ENCODE measurements around the gene ERI3. TPM values are rescaled to one million over a fixed set of nuclear protein-coding genes. Genes with fewer than 3 reads are reported as not detected.

ERI3 gene
- total RNA-seq, 1 experiment from 2014 or later, result 83.3 TPM

DNA sequence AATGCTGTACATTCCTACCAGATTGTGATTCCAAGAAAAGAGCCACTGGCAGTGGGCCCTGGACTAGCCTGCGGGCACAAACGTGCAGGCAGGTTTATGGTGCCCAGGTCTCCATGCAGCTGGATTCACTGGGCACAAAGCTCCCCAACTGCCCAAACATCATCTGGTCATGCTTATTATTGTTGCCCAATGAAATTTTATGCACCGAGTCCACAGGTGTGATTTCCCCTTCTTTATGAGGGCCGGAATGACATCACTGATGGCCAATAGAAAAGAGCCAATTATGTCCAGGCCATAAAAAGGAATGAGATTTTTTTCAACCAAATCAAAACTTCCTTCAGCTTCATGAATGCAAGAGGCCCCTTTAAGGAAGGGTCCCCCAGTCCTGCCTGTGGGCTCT lies 66.2 kb downstream of the ERI3 start:
- ATAC-seq, result no peak
- CTCF ChIA-PET, result no interaction called here
- H3K27ac ChIP-seq (ENCODE audit: low read length), result no peak overlapping the region
- no peak overlapping the region for H3K4me3 ChIP-seq (ENCODE audit: low read depth in 2 of 2, low read length in 2 of 2)
- no peak for DNase-seq (ENCODE audit: low read depth, low spot score)
- in situ Hi-C loops (cut with HindIII; ENCODE audit: low pct_unique_long_range_greater_than_20kb, low sequenced_read_pairs) (no loop called here), intact Hi-C loops (cut with micrococcal nuclease; ENCODE audit: unreplicated experiment) (no loop called here)
- no TSS peak for BruUV-seq (replicated peaks)
- no peaks in the 10 kb centered on the region for H3K27me3 ChIP-seq (ENCODE audit: control insufficient read depth, insufficient read depth, low read length)
- H3K36me3 ChIP-seq (ENCODE audit: control insufficient read depth, insufficient read depth, low read length), result no peaks in the 10 kb centered on the region; the same call in 1 of the 2 replicates
- peaks cover 4% of the 10 kb centered on the region; the same call in 1 of the 2 replicates for H3K4me1 ChIP-seq (ENCODE audit: control insufficient read depth, insufficient read depth, low read length)
- POLR2A ChIA-PET, result no interaction called here
- TF ChIP-seq REST (IDR thresholded peaks at IDR 0.05; ENCODE audit: insufficient read depth in 1 of 2, low read depth in 2 of 2, low read length in 1 of 2) (no peak), TCF7L2 (IDR thresholded peaks at IDR 0.05; ENCODE audit: low read depth, low read length) (no peak), POLR2AphosphoS5 (IDR thresholded peaks at IDR 0.05; ENCODE audit: low read depth, low read length) (no peak), CTCF (IDR thresholded peaks at IDR 0.05) (no peak), SIN3A (IDR thresholded peaks at IDR 0.05; ENCODE audit: borderline replicate concordance, insufficient read depth, low read depth, low read length) (no peak)
- H3K9me3 ChIP-seq (ENCODE audit: control insufficient read depth, insufficient read depth, low read depth, low read length), result no peaks in the 10 kb centered on the region

DNA sequence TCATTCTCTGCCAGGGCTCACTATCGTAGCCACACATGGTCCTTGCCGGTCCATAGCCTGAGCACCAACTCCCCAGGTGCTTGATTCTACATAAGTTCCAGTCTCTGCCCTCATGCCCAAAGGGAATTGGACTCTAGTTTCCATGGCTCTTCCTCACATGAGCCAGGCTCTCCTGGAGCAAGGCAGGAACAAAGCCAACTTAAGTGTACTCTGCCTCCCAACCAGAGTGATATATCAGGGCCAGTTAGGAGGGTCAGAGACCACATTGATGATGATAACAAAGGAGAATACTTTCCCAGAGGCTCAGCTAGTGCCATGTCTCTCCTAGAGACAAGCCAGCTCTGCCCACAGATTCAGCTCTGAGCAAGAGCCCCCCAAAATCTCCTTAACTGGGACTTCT lies 70.9 kb downstream of the ERI3 start:
- ChIA-PET CTCF (no interaction called here), POLR2A (no interaction called here)
- no TSS peak for BruUV-seq (replicated peaks)

More for the DNA sequence above, 70.9 kb downstream of the ERI3 start:
- in situ Hi-C loops (cut with HindIII; ENCODE audit: low pct_unique_long_range_greater_than_20kb, low sequenced_read_pairs), result no loop called here
- H3K4me1 ChIP-seq (ENCODE audit: control insufficient read depth, insufficient read depth, low read length), result peaks cover 4% of the 10 kb centered on the region
- no peak for ATAC-seq
- TF ChIP-seq CTCF (IDR thresholded peaks at IDR 0.05), result no peak
- TF ChIP-seq POLR2AphosphoS5 (IDR thresholded peaks at IDR 0.05; ENCODE audit: low read depth, low read length), result no peak
- no peak for TF ChIP-seq TCF7L2 (IDR thresholded peaks at IDR 0.05; ENCODE audit: low read depth, low read length)
- TF ChIP-seq REST (IDR thresholded peaks at IDR 0.05; ENCODE audit: insufficient read depth in 1 of 2, low read depth in 2 of 2, low read length in 1 of 2), result no peak
- no peak for TF ChIP-seq SIN3A (IDR thresholded peaks at IDR 0.05; ENCODE audit: borderline replicate concordance, insufficient read depth, low read depth, low read length)
- DNase-seq (ENCODE audit: low read depth, low spot score), result no peak
- H3K27me3 ChIP-seq (ENCODE audit: control insufficient read depth, insufficient read depth, low read length), result no peaks in the 10 kb centered on the region
- no peaks in the 10 kb centered on the region for H3K9me3 ChIP-seq (ENCODE audit: control insufficient read depth, insufficient read depth, low read depth, low read length)
- no peaks in the 10 kb centered on the region; the same call in 1 of the 2 replicates for H3K36me3 ChIP-seq (ENCODE audit: control insufficient read depth, insufficient read depth, low read length)
- no peak overlapping the region for H3K4me3 ChIP-seq (ENCODE audit: low read depth in 2 of 2, low read length in 2 of 2)
- H3K27ac ChIP-seq (ENCODE audit: low read length), result no peak overlapping the region
- intact Hi-C loops (cut with micrococcal nuclease; ENCODE audit: unreplicated experiment), result no loop called here
